ENCODE data around the gene ADIRF.
"Not testable (repeated sequence)": the region's sequence is repeated elsewhere in the genome, so short reads cannot be mapped to it uniquely, and the experiment has no call there.

ADIRF gene

GRCh38 chr10:86979296-86979818, 11.1 kb downstream of the ADIRF start:
- DNase-seq (ENCODE audit: low spot score) = no peak

GRCh38 chr10:86979977-86980448, 11.7 kb downstream of the ADIRF start:
- no peak for DNase-seq (ENCODE audit: low spot score)

- DNase-seq (ENCODE audit: low spot score) = not testable (repeated sequence)
Observed at GRCh38 chr10:86981020-86981419, 12.7 kb downstream of the ADIRF start.

- DNase-seq (ENCODE audit: low spot score) = no peak
Observed at GRCh38 chr10:86981716-86982115, 13.4 kb downstream of the ADIRF start.

- DNase-seq (ENCODE audit: low spot score) = not testable (repeated sequence)
Observed at GRCh38 chr10:86984498-86984897, 16.2 kb downstream of the ADIRF start.

- DNase-seq (ENCODE audit: low spot score) = no peak
Observed at GRCh38 chr10:86988520-86988919, 20.2 kb downstream of the ADIRF start.

GRCh38 chr10:86991362-86991761, 23.1 kb downstream of the ADIRF start:
- DNase-seq (ENCODE audit: low spot score) = not testable (repeated sequence)

GRCh38 chr10:86992456-86992855, 24.2 kb downstream of the ADIRF start:
- DNase-seq (ENCODE audit: low spot score) = no peak

- DNase-seq (ENCODE audit: low spot score) = no peak
Observed at GRCh38 chr10:86992929-86993328, 24.6 kb downstream of the ADIRF start.

GRCh38 chr10:86999802-87000403, 31.6 kb downstream of the ADIRF start:
- DNase-seq (ENCODE audit: low spot score) = not testable (repeated sequence)

- no peak for DNase-seq (ENCODE audit: low spot score)
Observed at GRCh38 chr10:87000491-87000890, 32.2 kb downstream of the ADIRF start.

GRCh38 chr10:87007124-87007523, 38.8 kb downstream of the ADIRF start:
- DNase-seq (ENCODE audit: low spot score) = not testable (repeated sequence)

GRCh38 chr10:87007674-87008073, 39.4 kb downstream of the ADIRF start:
- not testable (repeated sequence) for DNase-seq (ENCODE audit: low spot score)

GRCh38 chr10:87008303-87008702, 40.0 kb downstream of the ADIRF start:
- not testable (repeated sequence) for DNase-seq (ENCODE audit: low spot score)

GRCh38 chr10:87009134-87009696, 40.9 kb downstream of the ADIRF start:
- not testable (repeated sequence) for DNase-seq (ENCODE audit: low spot score)

GRCh38 chr10:87013528-87013927, 45.2 kb downstream of the ADIRF start:
- not testable (repeated sequence) for DNase-seq (ENCODE audit: low spot score)

- DNase-seq (ENCODE audit: low spot score) = not testable (repeated sequence)
Observed at GRCh38 chr10:87014986-87015716, 46.9 kb downstream of the ADIRF start.

- not testable (repeated sequence) for DNase-seq (ENCODE audit: low spot score)
Observed at GRCh38 chr10:87018127-87018526, 49.8 kb downstream of the ADIRF start.

GRCh38 chr10:87019066-87019465, 50.8 kb downstream of the ADIRF start:
- DNase-seq (ENCODE audit: low spot score) = not testable (repeated sequence)

- not testable (repeated sequence) for DNase-seq (ENCODE audit: low spot score)
Observed at GRCh38 chr10:87019504-87019903, 51.2 kb downstream of the ADIRF start.

- DNase-seq (ENCODE audit: low spot score) = not testable (repeated sequence)
Observed at GRCh38 chr10:87020056-87020455, 51.8 kb downstream of the ADIRF start, which contains the start of gene FAM25A. Gene FAM25A, plus strand, starts transcription at chr10:87020294. Its CDS starts 31 bp downstream, at chr10:87020325.
